VCaP (cell line): ENCODE results near the gene MTR.

Source experiments
- H3K27ac ChIP-seq: fragments of 450-650 bp; 2 replicates; pipeline ENCODE4 v1.5.1; 2017
- CTCF ChIP-seq: fragments of 450-650 bp; conservative IDR thresholded peaks from 2 replicates; pipeline ENCODE4 v1.5.1; 2017; ENCODE audit warnings: mild to moderate bottlenecking, moderate library complexity

The MTR gene

GRCh38 chr1:236921610-236922009 lies 126.5 kb downstream of the MTR start:
- H3K27ac ChIP-seq, result no peak overlapping the region
- TF ChIP-seq CTCF, result no peak

- no peak for TF ChIP-seq CTCF
- no peak overlapping the region for H3K27ac ChIP-seq
Observed at GRCh38 chr1:236922190-236922589, 127.1 kb downstream of the MTR start.

- no peak for TF ChIP-seq CTCF
- no peak overlapping the region for H3K27ac ChIP-seq
Observed at GRCh38 chr1:236925386-236925785, 130.3 kb downstream of the MTR start.

GRCh38 chr1:236930503-236930902 lies 135.4 kb downstream of the MTR start:
- no peak overlapping the region for H3K27ac ChIP-seq
- no peak for TF ChIP-seq CTCF

GRCh38 chr1:236938760-236939159 lies 143.7 kb downstream of the MTR start:
- H3K27ac ChIP-seq, result no peak overlapping the region
- TF ChIP-seq CTCF, result no peak

- H3K27ac ChIP-seq, result no peak overlapping the region
- TF ChIP-seq CTCF, result no peak
Observed at GRCh38 chr1:236942431-236942830, 147.3 kb downstream of the MTR start.

GRCh38 chr1:236944556-236944955 lies 149.5 kb downstream of the MTR start:
- TF ChIP-seq CTCF, result no peak
- H3K27ac ChIP-seq, result no peak overlapping the region

GRCh38 chr1:236945002-236945401 lies 149.9 kb downstream of the MTR start:
- no peak for TF ChIP-seq CTCF
- no peak overlapping the region for H3K27ac ChIP-seq
